GM18502 (cell line): ENCODE results near the gene MINDY1.

ENCODE experiments used
- ATAC-seq: cut with Tn5 transposase; IDR thresholded peaks from one replicate; pipeline ENCODE4 v1.9.1; 2021; ENCODE audit warnings: mild to moderate bottlenecking; ENCODE audit not compliant: unreplicated experiment, poor library complexity

The MINDY1 gene

GRCh38 chr1:151012684-151013471 lies 6.2 kb upstream of the MINDY1 start:
- no peak for ATAC-seq

GRCh38 chr1:151011154-151011850 lies 4.6 kb upstream of the MINDY1 start:
- ATAC-seq, result no peak

GRCh38 chr1:151010346-151010726 lies 3.6 kb upstream of the MINDY1 start:
- ATAC-seq, result no peak

GRCh38 chr1:151009674-151010345 lies 3.1 kb upstream of the MINDY1 start:
- ATAC-seq, result no peak

GRCh38 chr1:151009206-151009587 lies 2.5 kb upstream of the MINDY1 start:
- ATAC-seq, result no peak

GRCh38 chr1:151008244-151009205 lies 1.8 kb upstream of the MINDY1 start, which contains the start of gene PRUNE1:
PRUNE1 (plus strand) TSS chr1:151008449; CDS start chr1:151008633, 184 bp downstream.
- ATAC-seq, result peak; percentile 65

GRCh38 chr1:151007853-151008243 lies 1.1 kb upstream of the MINDY1 start:
- ATAC-seq, result no peak

- ATAC-seq, result no peak
These were observed 878 bp downstream of the MINDY1 start for GRCh38 chr1:151005729-151006319.

GRCh38 chr1:151003180-151003579 lies 3.5 kb downstream of the MINDY1 start:
- ATAC-seq, result no peak

- no peak for ATAC-seq
These were observed 4.1 kb downstream of the MINDY1 start for GRCh38 chr1:151002611-151003010.

GRCh38 chr1:151002051-151002450 lies 4.7 kb downstream of the MINDY1 start:
- no peak for ATAC-seq

- no peak for ATAC-seq
These were observed 5.1 kb downstream of the MINDY1 start for GRCh38 chr1:151001602-151002001.

- no peak for ATAC-seq
These were observed 6.3 kb downstream of the MINDY1 start for GRCh38 chr1:151000408-151000807.

- ATAC-seq, result no peak
These were observed 6.8 kb downstream of the MINDY1 start for GRCh38 chr1:150999926-151000325.

GRCh38 chr1:150999051-150999674 lies 7.5 kb downstream of the MINDY1 start:
- ATAC-seq, result no peak

- no peak for ATAC-seq
These were observed 8.8 kb downstream of the MINDY1 start for GRCh38 chr1:150997949-150998348.

GRCh38 chr1:150997126-150997872 lies 9.4 kb downstream of the MINDY1 start:
- ATAC-seq, result no peak

- ATAC-seq, result no peak
These were observed 10.8 kb downstream of the MINDY1 start for GRCh38 chr1:150995896-150996295.

GRCh38 chr1:150995460-150995859 lies 11.2 kb downstream of the MINDY1 start:
- no peak for ATAC-seq
